NCI-H187 treated with DMSO at 0.1 percent for 48 hours (cell line): ENCODE data around the gene SSBP4.

Experiments
- DNase-seq: peaks from one replicate; lab custom pipeline; 2025; lab: John Stamatoyannopoulos, UW

The SSBP4 gene

GRCh38 chr19:18469069-18469846 is 50.1 kb downstream of the SSBP4 start:
- no peak for DNase-seq

- no peak for DNase-seq
Observed at GRCh38 chr19:18470787-18471186, 51.6 kb downstream of the SSBP4 start.

DNA sequence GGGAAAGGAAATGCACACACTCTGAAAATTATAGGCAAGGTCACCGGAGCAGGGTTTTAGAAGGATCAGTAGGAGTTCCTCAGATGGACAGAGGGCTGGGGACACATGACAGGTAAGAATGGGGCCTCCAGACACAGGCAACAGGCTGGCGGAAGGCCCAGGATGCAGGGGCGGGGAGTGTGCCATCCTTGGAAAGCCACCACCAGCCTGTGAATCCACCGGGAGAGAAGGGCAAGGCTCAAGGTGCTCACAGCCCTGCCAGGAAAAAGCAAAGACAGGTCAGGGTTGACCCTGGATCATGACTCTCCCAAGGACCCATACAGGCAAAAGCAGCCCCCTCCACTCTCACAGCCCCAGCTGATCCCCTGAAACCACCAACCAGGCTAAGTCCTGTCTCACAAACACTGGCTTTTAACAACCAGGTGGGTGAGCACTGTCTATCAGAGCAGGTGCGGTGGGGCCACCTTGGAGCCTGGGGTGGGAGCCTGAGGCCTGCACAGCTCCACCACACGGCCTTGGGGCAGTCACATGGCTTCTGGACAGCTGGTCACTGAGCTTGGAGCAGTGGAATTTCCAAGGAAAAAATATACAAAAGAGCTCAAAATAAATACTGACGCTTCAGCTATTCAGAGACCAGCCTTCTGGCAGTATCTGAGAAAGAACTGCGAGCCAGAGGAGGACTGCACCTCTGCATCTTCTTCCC is 54.0 kb downstream of the SSBP4 start:
- DNase-seq: no peak

GRCh38 chr19:18473706-18474087 is 54.5 kb downstream of the SSBP4 start:
- no peak for DNase-seq

DNA sequence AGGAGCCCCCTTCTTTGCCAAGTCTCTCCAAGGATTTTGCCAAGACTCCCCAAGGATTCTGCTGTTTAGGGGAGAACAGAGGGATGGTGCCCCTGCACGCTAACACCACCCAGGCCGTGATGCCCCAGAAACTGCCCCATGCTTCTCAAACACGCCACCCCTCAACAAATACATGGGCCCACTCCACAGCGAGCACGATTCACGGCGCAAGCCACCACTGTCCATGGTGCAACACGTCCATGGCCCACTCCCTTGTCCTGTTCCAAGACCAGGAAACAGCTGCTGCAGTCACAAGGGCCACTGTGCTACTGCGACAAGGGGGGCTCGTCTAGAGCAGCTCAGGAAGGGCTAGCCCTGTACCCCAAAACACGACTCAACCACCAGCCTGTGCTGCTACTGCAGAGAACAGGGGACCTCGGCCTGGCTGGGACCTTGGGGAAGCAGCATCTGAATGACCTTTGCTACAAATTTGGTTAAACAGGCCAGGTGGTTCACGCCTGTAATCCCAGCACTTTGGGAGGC is 55.2 kb downstream of the SSBP4 start:
- DNase-seq: no peak

GRCh38 chr19:18475004-18475453 is 55.8 kb downstream of the SSBP4 start:
- DNase-seq: no peak

DNA sequence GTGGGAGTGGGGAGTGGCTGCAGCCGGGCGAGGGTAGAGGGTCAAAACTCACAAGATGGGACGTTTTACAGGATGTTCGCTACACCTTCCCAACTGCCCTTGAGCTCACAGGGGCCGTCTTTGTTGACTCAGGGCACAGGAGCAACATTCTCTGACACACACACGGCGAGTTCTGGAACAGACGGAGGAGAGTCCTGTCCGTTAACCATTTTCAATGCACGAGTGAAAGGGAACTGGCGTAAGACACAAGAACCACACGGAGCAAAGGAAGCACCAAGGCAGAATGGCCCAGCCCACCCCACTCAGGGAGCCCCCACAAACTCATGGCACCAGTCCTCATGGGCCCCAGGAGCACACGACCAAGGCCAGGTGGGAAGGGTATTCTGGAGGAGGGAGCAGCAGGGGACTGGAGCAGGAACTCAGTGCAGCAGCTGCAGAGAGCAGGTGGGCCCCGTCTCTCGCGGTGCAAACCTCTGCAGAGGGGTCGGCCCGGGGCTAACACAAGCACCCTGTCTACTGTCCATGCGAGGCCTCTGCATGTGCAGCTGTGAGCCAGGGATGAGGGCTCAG is 56.6 kb downstream of the SSBP4 start:
- DNase-seq: no peak

DNA sequence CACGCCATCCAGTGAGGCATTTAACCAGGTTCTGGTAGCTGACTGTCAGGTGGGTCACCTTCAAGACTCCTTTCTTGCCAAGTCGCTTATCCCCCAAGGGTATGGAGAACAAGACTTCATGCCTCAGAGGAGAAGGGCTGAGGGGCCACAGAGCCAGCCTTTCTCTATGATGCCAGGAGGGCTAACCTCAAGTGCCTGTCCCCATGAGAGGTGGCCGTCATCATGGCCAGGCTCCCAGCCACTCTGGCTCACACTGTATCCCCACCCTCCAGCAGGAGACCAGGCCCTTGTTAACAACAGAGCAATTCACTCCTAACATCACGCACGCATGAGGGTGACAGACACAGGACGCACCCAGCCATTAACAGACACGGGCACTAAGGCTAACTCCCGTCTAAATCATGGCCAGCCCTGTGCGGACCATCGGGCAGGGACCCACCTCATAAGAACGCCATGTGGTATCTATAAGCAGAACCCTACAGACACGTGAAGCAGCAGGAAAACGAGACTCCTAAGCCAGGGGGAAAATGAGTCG is 57.4 kb downstream of the SSBP4 start:
- no peak for DNase-seq

DNA sequence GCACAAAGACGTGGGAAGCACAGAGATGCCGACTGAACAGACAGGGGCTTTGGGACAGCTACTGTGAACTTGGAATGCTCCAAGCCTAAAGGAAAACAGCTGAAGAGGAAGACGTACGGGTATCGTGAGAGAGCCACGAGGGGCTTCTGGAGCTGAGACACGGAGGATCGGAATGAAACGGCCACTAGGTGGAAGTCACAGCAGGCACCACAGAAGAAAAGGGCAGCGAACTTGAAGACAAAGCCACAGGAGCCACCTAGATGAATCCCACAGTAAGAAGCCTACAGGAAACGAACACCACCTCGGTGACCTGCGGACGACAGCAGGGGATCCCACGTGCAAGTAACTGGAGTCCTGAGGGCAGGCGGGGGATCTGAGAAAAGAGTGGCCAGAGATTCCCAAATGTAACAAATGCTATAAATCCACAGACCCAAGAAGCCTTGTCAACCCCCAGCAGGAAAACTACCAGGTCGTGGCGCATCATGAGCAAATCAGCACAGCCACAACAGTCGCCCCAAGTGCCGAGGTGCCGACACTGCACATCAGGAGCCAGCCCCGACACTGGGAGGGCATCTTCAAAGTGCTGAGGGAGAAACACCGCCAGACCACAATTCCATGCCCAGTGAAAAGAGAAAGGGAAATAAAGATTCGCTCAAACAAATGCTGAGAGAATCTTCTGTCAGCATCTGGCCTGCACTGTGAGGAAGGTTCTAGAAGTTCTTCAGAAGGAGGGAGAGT is 58.0 kb downstream of the SSBP4 start:
- no peak for DNase-seq

- DNase-seq: no peak
Observed at GRCh38 chr19:18477974-18478373, 58.8 kb downstream of the SSBP4 start.

GRCh38 chr19:18478545-18479311 is 59.5 kb downstream of the SSBP4 start:
- no peak for DNase-seq

DNA sequence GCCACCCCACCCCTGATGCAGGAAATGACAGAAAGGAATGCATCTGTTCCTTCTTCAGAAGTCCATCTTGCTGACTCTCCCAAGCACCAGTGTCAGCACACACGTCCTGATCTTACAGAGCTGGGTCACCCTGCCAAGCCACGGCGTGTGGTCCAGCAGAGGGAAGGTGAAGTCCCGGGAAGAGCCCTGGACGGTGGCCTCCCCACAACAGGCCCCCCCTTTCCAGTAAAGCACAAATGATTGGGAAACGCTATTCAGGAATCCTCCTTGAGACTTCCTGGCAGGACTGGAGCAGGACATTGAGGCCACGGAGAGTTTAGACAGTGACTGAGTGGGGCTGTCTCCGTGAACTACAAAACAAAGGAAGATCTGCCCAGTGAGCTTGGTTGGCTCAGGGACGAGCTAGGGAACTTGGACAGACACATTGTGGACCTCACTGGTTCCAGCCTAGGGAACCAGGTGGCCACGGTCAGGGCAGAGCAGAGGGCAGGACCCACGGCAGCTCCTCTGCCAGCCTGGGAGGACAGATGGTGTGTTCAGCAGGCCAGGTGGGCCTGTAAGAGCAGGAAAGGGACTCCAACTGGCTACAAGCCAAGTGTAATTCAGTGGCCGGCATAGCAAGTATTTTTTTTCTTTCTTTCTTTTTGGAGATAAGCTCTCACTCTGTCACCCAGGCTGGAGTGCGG is 61.0 kb downstream of the SSBP4 start:
- no peak for DNase-seq

- no peak for DNase-seq
Observed at GRCh38 chr19:18481505-18482222, 62.5 kb downstream of the SSBP4 start.

- no peak for DNase-seq
Observed at GRCh38 chr19:18483119-18483890, 64.1 kb downstream of the SSBP4 start.
